Fibroblast of gingiva (primary cell): ENCODE data around the gene CELF4.

Experiments used
- DNase-seq: peaks from one replicate; pipeline ENCODE4 v3.0.0-alpha.2; 2011; ENCODE audit warnings: low read depth

The CELF4 gene

DNA sequence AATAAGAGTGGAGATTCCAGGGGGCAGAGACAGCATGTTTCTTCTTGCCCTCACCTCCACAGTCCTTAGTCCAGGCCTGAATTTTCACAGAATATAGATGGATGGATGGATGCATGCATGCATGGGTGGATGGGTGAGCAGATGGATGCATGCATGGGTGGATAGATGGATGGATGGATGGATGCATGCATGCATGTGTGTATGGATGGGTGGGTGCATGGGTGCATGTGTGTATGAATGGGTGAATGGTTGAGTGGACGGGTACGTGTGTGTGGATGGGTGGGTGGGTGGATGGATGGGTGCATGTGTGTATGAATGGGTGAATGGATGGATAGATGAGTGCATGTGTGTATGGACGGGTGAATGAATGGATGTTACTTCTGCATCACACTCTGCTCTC lies 153.3 kb downstream of the CELF4 start:
- DNase-seq: no peak

GRCh38 chr18:37409878-37410277 lies 155.7 kb downstream of the CELF4 start:
- DNase-seq: peak; percentile 21

DNA sequence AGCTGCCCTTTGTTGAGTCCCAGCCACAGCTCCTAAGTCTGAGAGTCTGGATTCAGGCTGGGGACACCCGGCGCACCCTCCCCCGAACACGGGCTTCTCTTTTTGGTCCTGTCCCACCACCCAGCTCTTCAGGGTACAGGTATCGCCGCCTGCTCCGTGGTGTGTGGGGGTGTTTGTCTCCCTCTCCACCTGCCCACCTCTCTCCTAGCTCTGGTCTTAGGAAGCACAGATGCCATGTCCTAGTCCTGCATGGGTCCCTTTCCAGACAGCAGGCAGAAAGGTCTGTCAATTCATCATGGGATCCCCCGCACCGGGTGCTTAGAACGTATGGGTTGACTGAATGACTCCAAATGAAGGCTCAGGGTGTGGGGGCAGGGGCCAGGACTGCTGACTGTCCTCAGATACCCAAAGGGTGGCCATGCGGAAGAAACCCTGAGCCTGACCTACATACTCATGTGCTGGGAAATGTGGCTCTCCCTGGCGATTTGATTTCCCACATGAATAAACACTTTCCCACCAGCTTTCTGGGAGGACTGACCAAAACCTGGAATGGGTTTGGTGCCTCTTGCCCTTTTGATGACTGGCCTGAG lies 156.8 kb downstream of the CELF4 start:
- DNase-seq: no peak

DNA sequence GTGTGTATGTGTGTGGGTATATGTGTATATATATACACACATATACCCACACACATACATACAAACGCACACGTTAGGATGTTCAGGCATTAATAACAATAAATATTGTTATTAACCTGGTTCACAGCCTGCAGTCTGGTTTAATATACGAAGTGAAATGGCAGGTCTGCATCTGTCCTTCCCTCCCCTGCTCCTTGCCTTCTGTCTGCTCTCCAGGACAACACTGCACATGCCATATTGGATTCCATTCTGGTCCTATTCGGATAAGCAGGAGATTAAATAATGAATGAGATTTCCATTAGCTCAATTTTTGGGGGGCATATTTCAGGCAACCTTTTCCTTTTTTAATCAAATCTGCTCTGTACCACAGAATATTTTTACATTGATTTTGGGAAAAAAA lies 158.0 kb downstream of the CELF4 start:
- DNase-seq: no peak

- DNase-seq: no peak
These were observed 159.8 kb downstream of the CELF4 start for GRCh38 chr18:37405772-37406171.

DNA sequence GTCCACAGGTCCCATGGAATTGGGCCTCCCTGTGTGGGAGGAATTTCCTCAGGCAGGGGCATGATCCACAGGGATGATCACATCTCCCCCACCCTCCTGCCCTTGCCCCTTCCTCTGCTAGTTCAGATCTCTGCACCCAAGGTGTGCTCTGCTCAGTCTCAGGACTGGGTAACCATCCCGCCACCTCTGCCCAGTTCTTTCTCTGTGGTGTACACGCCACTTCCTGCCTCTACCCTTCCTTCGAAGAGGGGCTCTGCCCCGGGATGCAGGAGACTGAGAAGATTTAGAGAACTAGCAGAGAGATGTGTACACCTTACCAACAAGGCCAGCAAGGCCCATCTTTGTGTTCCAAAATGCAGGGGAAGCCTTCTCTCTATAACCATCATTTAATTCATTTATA lies 160.4 kb downstream of the CELF4 start:
- no peak for DNase-seq

- no peak for DNase-seq
These were observed 161.8 kb downstream of the CELF4 start for GRCh38 chr18:37403788-37404187.

DNA sequence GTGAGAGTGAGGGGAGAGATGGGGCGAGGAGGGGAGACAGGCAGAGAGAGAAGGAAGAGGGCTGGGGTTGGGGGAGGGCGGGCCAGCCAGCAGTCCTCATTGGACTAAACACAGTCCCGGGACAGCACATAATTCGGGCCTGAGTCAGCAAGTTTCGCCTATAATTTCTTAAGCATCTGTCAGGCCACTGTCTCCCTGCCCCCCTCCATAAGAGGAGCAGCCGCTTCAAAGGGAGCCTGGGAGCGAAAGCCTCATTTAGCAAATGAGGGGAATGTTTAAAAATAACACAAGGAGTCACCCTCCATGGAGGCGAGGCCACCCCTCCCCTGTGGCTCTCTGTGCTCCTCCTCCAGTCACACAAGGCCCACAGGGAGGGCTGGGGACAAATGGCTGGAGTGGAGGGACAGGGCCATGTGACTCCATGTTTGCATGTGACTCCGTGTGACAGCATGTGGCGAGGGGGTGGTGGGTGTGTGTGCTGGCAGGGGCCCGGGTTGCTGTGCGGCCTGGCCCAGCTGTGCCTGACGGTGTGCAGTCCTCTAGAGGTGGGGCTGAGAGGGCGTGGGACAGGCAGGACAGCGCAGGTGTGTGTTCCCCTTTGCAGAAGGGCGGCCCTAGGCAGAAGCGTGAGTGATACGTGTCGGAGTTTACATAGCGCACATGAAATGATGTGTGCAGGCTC lies 162.4 kb downstream of the CELF4 start:
- DNase-seq: peak; percentile 91

GRCh38 chr18:37402735-37403099 lies 162.9 kb downstream of the CELF4 start:
- no peak for DNase-seq

- no peak for DNase-seq
These were observed 164.8 kb downstream of the CELF4 start for GRCh38 chr18:37400802-37401201.

DNA sequence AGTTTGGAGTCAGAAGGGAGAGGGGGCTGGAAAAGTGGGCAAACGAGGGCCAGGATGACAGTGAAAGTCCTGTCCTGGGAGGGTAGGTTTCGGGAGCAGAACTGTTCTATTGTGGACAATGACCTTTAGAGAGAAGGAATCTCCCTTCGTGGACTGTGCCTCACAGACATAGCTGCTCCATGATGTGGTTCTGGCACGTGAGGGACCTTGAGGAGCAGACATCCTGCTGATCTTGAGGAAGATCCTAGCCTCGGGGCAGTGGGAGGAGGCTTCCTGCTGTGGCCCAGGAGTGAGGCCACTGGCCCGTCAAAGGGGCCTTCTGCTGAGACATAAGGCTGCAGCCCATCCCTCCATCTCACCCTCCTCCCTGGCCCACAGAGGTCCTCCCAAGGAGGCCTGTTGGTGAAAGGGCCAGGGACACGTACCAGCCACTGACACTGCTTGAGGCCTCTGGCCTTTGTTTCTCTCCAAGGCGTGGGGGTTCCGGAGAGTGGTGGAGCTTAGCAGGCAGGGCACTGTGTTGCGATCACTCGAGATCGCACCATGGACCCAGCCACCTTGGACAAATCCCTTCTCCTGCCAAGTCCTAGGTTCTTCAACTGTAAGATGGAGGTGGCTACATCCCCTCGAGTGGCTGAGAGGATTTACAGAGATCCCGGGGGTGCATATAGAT lies 167.2 kb downstream of the CELF4 start:
- no peak for DNase-seq

DNA sequence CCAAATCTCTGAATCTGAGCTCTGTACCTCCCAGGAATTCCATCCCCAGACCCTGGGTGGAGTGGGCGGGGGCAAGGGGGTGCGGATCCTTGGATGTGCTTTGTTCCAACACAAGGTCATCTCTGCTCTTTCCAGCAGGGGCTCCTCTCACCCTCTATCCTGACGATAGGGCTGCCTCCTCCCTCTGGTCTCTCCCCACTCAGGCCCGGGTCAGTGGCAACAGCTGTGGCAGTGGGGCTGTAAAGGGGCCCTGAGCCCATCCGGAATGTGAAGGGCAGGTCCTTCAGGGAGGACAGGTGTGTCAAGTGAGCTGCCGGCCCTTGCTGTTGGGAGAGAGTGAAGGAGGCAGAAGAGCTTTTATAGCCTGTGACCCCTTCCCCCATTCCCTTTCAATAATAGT lies 167.8 kb downstream of the CELF4 start:
- no peak for DNase-seq

DNA sequence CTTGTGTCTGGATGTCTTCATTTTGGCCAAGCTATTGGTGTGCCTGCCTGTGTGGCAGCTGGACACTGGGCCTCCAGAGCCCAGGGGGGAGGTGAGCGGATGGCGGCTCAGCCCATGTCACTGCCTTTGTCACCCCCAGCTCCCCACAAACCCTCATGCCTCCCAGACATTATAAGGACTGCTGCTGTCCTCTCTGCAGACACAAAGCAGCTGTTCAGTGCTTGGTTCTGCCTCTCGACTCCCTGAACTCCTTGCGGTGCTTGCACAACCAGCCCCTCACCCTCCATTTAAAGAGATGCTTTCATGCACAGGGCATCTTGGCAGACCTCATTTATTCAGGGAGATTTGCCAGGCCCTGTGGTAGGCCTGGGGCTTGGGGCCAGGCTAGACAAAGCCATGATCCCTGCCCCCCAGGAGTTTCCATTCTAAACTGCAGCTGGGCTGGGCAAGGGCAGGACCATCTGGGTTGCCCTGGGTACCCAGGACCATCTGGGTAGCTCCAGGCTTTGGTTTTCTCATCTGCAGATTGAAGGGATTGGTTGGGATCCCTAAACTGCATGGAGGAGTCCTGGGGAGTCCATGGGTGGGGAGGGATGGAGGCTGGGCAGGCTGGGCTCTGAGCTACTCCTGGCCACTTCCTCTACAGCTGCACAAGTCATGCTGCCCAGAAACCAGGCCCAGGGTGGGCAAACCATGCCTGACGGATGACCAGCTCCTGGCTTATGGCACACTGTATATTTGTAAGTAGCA lies 168.5 kb downstream of the CELF4 start:
- DNase-seq: no peak

GRCh38 chr18:37395631-37396030 lies 170.0 kb downstream of the CELF4 start:
- DNase-seq: no peak

DNA sequence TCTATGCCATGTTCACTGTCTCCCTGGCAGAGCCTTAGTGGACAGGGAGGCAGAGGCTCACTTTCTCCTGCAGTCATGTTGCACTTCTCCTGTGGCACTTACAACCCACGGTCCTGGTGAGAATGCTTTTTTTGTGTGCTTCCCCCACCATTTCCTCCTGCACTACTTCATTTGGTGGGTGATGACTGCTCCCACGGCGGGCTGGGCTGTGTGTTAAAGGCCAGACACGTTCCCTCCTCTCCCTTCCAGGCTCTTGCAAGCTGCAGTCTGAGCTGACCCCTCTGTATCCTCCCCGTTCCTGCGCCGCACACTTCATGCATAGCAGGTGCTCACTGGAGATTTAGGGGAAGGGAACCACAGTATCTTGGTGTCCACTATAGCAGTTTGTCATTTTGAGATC lies 170.5 kb downstream of the CELF4 start:
- no peak for DNase-seq

DNA sequence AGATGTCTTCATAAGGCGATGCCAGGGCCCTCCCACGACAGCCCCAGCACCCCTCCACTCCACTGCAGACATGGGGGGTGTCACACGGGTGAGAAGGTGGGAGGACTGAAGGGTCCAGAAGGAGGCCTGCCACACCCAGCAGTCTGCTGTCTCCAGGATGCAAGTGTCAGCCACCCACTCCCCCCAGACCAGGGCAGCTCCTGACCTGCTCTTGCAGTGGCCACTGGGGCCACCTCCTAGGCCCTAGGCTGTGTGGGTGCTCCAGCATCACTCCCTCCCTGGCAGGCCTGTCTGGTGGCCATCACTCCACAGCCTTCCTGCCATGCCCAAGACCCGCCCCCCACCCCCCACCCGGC lies 171.0 kb downstream of the CELF4 start:
- DNase-seq: no peak

GRCh38 chr18:37393945-37394609 lies 171.5 kb downstream of the CELF4 start:
- DNase-seq: peak; percentile 98

DNA sequence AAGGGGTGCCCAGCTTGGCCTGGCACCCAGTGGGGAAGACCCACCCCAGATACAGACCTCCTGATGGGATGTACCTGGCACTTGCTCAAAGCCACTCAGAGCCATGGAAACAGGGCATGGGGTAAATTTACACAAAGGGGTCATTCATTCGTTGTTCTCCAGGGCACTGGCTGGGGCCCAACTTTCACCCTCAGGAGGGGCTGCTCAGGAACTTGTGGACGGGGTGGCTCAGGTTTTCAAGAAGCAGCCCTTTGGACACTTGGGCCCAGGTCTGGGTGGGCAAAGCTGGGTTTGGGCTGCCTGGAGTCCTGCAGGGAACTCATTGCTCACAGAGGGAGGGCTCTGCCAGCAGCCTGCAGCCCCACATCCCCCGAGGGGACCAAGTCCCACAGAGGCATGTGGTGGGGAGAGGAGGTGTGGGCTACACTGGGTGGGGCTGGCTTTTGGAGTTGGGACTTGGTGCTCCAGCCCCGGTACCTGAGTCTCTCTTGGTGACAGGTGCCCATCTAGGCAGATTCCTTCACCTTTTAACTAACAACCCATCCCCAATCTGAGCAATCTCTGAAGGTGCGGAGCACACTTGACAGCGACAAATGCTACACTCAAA lies 172.3 kb downstream of the CELF4 start:
- DNase-seq: no peak

DNA sequence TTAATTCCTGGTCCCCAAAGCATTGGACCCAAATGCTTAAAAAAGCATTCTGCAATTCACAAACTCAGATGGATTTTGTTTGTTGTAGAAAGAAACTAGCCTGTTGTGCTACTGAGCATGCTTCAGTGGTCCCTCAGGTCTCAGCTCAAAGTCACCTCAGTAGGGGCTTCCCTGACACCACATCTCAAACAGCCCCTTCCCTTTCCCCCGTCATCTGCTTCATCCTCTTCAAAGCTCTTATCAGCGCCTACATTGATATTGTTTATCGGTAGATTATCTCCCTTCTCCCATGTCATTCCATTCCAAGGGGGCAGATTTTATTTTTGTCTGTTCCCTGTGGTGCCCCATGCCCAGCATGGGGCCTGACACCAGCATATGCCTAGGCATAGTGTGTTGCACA lies 172.9 kb downstream of the CELF4 start:
- no peak for DNase-seq

- no peak for DNase-seq
These were observed 173.7 kb downstream of the CELF4 start for GRCh38 chr18:37391698-37392548.

- no peak for DNase-seq
These were observed 174.4 kb downstream of the CELF4 start for GRCh38 chr18:37391156-37391555.
